SU-DHL-6 (cell line): Measurements from ENCODE around the gene THSD4.

ENCODE experiments used
- CTCF ChIP-seq: fragments of 200-600 bp; sonication (generic); IDR thresholded peaks from one replicate; pipeline ENCODE4 v1.5.1; 2017; ENCODE audit warnings: antibody characterized with exemption, mild to moderate bottlenecking, low read length, moderate library complexity; ENCODE audit not compliant: insufficient read depth, poor library complexity, severe bottlenecking
- EZH2phosphoT487 ChIP-seq: fragments of 200-600 bp; sonication (generic), shearing (Covaris generic); conservative IDR thresholded peaks from 2 replicates; pipeline ENCODE4 v1.6.1; 2018; ENCODE audit warnings: mild to moderate bottlenecking, antibody characterized with exemption, low read length, moderate library complexity, mixed read lengths

GRCh38 chr15:71271327-71271726, 156.1 kb downstream of the THSD4 start:
- TF ChIP-seq CTCF (no peak), EZH2phosphoT487 (no peak)
